Measurements from ENCODE around the gene USP32. TPM values are rescaled to one million over a fixed set of nuclear protein-coding genes. Genes with fewer than 3 reads are reported as not detected.
A peak's percentile ranks its signal among the peaks of the same experiment; 100 is the strongest.

The USP32 gene
- total and polyA plus RNA-seq, 2 donors from 2014 or later, result 14.6 to 53.1 TPM

GRCh38 chr17:60146206-60146605, 245.7 kb downstream of the USP32 start:
- no peak for FAIRE-seq
- TF ChIP-seq CTCF (IDR thresholded peaks at IDR 0.05; ENCODE audit: borderline replicate concordance, extremely low read depth, insufficient read depth), result no peak
- DNase-seq, result no peak
- no peak overlapping the region for H3K9ac ChIP-seq (ENCODE audit: low read length in 3 of 3)
- intact Hi-C loops (cut with DNase I), result no loop called here
- no peak overlapping the region for H3K4me3 ChIP-seq (ENCODE audit: low read length in 3 of 3)
- H3K27ac ChIP-seq (ENCODE audit: low read depth in 2 of 2, low read length in 2 of 2), result no peak overlapping the region
- H3K4me1 ChIP-seq (ENCODE audit: control insufficient read depth in 2 of 3, insufficient read depth in 2 of 3, low read depth in 1 of 3, low read length in 3 of 3), result peaks cover 0 to 13% (median 13%) of the 10 kb centered on the region in 3 donors
- H3K9me3 ChIP-seq (ENCODE audit: control insufficient read depth in 2 of 3, insufficient read depth in 1 of 3, low read length in 3 of 3), result no peaks in the 10 kb centered on the region
- H3K36me3 ChIP-seq (ENCODE audit: control insufficient read depth in 2 of 3, insufficient read depth in 3 of 3, low read length in 3 of 3), result no peaks in the 10 kb centered on the region
- peaks cover 6% of the 10 kb centered on the region for H3K27me3 ChIP-seq (ENCODE audit: control insufficient read depth, insufficient read depth, low read length)

GRCh38 chr17:60145006-60145935, 246.7 kb downstream of the USP32 start:
- intact Hi-C loops (cut with DNase I), result no loop called here
- H3K9me3 ChIP-seq (ENCODE audit: control insufficient read depth in 2 of 3, insufficient read depth in 1 of 3, low read length in 3 of 3), result no peaks in the 10 kb centered on the region
- no peaks in the 10 kb centered on the region for H3K36me3 ChIP-seq (ENCODE audit: control insufficient read depth in 2 of 3, insufficient read depth in 3 of 3, low read length in 3 of 3)
- TF ChIP-seq CTCF (IDR thresholded peaks at IDR 0.05; ENCODE audit: borderline replicate concordance, extremely low read depth, insufficient read depth), result no peak
- H3K27me3 ChIP-seq (ENCODE audit: control insufficient read depth, insufficient read depth, low read length), result peaks cover 16% of the 10 kb centered on the region
- DNase-seq, result peak in 1 of 5 donors; percentile 16
- peaks cover 0 to 13% (median 12%) of the 10 kb centered on the region in 3 donors for H3K4me1 ChIP-seq (ENCODE audit: control insufficient read depth in 2 of 3, insufficient read depth in 2 of 3, low read depth in 1 of 3, low read length in 3 of 3)
- no peak for FAIRE-seq
- no peak overlapping the region for H3K9ac ChIP-seq (ENCODE audit: low read length in 3 of 3)
- H3K4me3 ChIP-seq (ENCODE audit: low read length in 3 of 3), result no peak overlapping the region
- H3K27ac ChIP-seq (ENCODE audit: low read depth in 2 of 2, low read length in 2 of 2), result no peak overlapping the region

GRCh38 chr17:60142872-60143499, 248.9 kb downstream of the USP32 start:
- Histone ChIP-seq H3K36me3 (ENCODE audit: control insufficient read depth in 2 of 3, insufficient read depth in 3 of 3, low read length in 3 of 3) (no peaks in the 10 kb centered on the region), H3K4me1 (ENCODE audit: control insufficient read depth in 2 of 3, insufficient read depth in 2 of 3, low read depth in 1 of 3, low read length in 3 of 3) (peaks cover 0 to 13% (median 12%) of the 10 kb centered on the region in 3 donors), H3K9ac (ENCODE audit: low read length in 3 of 3) (peak overlapping the region in 1 of 3 donors; percentile 52), H3K9me3 (ENCODE audit: control insufficient read depth in 2 of 3, insufficient read depth in 1 of 3, low read length in 3 of 3) (no peaks in the 10 kb centered on the region), H3K27me3 (ENCODE audit: control insufficient read depth, insufficient read depth, low read length) (peaks cover 25% of the 10 kb centered on the region), H3K4me3 (ENCODE audit: low read length in 3 of 3) (no peak overlapping the region), H3K27ac (ENCODE audit: low read depth in 2 of 2, low read length in 2 of 2) (no peak overlapping the region)
- DNase-seq, result peak; percentile 74 to 89 (median 86)
- peak; percentile 75 for TF ChIP-seq CTCF (IDR thresholded peaks at IDR 0.05; ENCODE audit: borderline replicate concordance, extremely low read depth, insufficient read depth)
- intact Hi-C loops (cut with DNase I), result no loop called here
- no peak for FAIRE-seq
